GM11168 (cell line): ENCODE measurements around the gene OR5L1.

Experiments
- in situ Hi-C: fragments of 300-500 bp; cut with MboI; formaldehyde crosslinking; loops from one replicate; pipeline ENCODE4 v1.12.0; 2022; ENCODE audit warnings: low sequenced_read_pairs; ENCODE audit not compliant: unreplicated experiment

Gene OR5L1

GRCh38 chr11:55811067-55811466, at the start of gene OR5L1:
OR5L1 (plus strand) TSS chr11:55811367; CDS start chr11:55811467, 100 bp downstream.
- in situ Hi-C loops, result no loop called here

GRCh38 chr11:55773138-55773537, 38.0 kb upstream of the OR5L1 start, which contains the start of gene OR5D13:
OR5D13 (plus strand) TSS chr11:55773438; CDS start chr11:55773438, 0 bp downstream.
- in situ Hi-C loops, result no loop called here

- in situ Hi-C loops, result no loop called here
Measured at GRCh38 chr11:55791606-55792005, 19.6 kb upstream of the OR5L1 start.

DNA sequence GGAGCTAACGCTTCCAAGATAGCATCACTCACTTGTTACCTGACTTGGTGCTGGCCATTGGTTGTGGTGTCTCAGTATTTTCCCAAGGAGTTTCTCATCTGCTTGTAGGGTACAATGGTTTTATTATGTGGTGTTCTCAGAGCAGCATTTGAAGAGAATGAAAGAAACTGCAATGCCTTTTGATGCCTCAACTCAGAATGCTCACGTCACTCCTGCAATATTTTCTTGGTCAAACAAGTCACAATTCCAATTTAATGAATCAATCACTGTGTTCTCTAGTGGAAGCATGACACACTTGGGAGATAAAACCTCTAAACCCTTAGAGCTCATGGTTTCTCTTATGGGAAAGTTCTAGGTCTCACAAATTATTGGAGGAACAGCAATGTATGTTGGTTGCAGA, 17.8 kb upstream of the OR5L1 start:
- in situ Hi-C loops, result no loop called here

DNA sequence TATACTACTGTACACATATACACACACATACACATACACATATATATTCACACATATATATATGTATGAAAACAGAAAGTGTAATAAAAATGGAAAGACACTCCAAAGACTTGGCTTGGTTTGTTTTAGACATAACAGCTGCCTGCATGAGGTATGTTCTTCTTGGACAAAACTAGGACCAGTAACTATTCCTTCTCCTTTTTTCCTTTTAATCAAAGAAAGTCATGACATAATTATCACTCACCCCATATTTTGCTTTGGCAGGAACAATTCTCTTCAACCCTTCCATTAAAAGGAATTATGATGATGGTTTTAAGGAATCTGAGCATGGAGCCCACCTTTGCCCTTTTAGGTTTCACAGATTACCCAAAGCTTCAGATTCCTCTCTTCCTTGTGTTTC, 15.9 kb upstream of the OR5L1 start, which contains the start of gene OR5D14:
Gene OR5D14, plus strand, starts transcription at position 301 of the 400 bp plus-strand sequence. Its CDS starts 0 bp downstream, at position 301.
- in situ Hi-C loops, result no loop called here

DNA sequence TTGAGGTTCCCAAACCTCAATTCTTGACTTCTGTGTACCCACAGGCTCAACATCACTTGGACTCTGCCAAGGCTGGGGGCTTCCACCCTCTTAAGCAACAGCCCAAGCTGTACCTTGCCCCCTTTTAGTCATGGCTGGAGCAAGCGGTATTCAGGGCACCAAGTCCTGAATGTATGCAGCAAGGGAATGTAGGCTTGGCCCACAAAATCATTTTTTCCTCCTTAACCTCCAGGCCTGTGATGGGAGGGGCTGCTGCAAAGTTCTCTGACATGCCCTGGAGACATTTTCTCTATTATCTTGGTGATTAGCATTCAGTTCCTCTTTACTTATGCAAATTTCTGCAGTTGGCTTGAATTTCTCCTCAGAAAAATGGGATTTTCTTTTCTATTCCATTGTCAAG, 4.9 kb upstream of the OR5L1 start:
- in situ Hi-C loops, result no loop called here

DNA sequence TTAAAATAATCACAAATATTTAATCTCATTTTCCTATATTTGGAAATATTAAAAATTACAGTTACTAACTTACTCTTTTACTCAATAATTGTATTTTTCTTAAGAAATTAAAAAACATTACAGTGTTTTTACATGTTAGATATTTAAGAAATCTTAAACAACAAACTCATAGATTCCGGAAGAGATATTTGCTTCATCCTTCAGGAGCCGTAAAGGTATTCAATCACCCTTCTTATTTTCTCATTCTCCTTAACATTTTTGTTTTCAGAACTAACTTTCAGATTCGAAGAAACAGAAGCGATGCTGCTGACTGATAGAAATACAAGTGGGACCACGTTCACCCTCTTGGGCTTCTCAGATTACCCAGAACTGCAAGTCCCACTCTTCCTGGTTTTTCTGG, 8.2 kb downstream of the OR5L1 start, which contains the start of gene OR5D18:
Gene OR5D18, plus strand, starts transcription at position 301 of the 400 bp plus-strand sequence. Its CDS starts 0 bp downstream, at position 301.
- in situ Hi-C loops, result no loop called here

GRCh38 chr11:55826919-55827318, 15.8 kb downstream of the OR5L1 start, which contains the start of gene OR5L2:
OR5L2 (plus strand) TSS chr11:55827219; CDS start chr11:55827219, 0 bp downstream.
- in situ Hi-C loops, result no loop called here

- in situ Hi-C loops, result no loop called here
Measured at GRCh38 chr11:55838452-55838851, 27.3 kb downstream of the OR5L1 start, which contains the start of gene OR5D16. OR5D16 (plus strand) TSS chr11:55838752; CDS start chr11:55838752, 0 bp downstream.

DNA sequence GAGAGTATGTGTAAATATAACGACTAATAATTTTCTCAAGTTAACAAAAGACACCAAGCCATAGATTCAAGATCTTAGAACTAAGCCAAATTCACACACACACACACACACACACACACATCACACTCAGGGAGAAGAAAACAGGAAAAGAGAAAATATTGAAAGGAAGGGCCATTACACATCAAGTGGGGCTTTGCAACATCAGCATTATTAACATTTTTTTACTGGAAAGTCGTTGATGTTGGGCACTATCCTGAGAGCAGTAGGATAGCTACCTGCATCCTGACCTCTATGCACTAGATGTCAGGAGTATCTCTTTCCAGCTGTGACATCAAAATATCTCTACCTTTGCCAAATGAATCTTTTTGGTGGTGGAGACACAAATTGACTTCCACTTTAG, 36.3 kb downstream of the OR5L1 start:
- in situ Hi-C loops, result no loop called here

GRCh38 chr11:55849037-55849436, 37.9 kb downstream of the OR5L1 start:
- in situ Hi-C loops, result no loop called here

GRCh38 chr11:55852141-55852540, 41.0 kb downstream of the OR5L1 start:
- in situ Hi-C loops, result no loop called here

DNA sequence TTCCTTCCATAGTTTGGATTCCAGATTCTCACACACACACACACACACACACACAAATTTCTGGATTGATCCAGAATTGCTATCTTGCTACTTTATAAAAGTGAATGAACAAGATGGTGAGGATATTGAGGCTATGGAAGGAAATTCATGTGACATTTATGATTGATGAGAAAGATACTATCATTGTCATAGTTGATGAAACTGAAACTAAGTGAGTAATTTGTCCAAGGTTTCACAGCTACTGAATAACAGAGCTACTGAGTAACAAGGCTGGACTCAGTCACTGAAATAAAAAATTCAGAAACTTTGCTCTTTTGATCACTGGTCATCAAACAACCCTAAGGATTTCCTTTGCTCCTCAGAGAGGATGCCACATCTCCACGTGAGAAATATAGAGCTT, 43.5 kb downstream of the OR5L1 start:
- in situ Hi-C loops, result no loop called here
